ENCODE measurements around the gene RFT1.
A peak's percentile ranks its signal among the peaks of the same experiment; 100 is the strongest.

RFT1 gene

DNA sequence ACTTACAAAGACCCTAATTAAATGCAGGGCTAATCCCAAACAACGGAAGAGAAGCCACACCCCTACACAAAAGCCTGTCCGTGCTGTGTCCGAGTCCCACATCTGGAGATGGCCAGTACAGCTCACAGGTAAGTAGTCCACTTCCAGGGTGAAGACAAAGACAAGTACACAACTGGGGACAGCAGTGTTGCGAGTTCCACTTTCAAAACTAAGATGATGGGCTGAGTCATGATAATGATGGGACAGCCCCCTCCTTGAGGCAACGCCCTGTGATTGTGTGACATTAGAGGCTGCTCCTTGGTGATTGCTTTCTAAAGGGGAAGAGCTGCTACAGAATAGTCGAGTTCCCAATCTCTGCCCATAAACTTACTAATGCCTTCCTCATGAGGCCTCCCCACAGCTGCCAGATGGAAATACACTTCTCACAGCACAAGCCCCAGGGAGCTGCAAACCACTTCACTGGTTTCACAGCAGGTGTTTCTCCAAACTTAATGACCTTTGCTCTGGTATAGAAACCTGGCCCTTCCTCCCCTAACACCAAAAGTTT is 27.6 kb downstream of the RFT1 start:
- H3K4me1 Mint-ChIP-seq = peaks cover 17% of the 10 kb centered on the region
- peaks cover 96% of the 10 kb centered on the region for H3K36me3 Mint-ChIP-seq
- peak; percentile 97 for ATAC-seq
- DNase-seq (ENCODE audit: low spot score in 2 of 2) = peak in 1 of 2 donors; percentile 65
- no peaks in the 10 kb centered on the region for H3K9me3 Mint-ChIP-seq
- H3K4me3 Mint-ChIP-seq = peak overlapping the region; percentile 38
- H3K27ac Mint-ChIP-seq = peak overlapping the region; percentile 84

DNA sequence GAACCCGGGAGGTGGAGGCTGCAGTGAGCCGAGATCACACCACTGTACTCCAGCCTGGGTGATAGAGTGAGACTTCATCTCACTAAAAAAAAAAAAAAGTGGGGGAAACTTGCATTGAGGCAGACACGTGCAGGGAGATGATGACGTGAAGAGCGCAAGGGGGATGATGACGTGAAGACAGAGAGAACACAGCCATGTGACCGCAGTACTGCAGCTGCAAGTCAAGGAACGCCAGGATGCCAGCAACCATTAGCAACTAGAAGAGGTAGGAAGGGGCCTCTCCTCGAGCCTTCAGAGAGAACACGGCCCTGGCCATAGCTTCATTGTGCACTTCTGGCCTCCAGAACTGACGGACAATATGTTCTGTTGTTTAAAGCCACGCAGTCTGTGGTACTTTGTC is 28.3 kb downstream of the RFT1 start:
- peak overlapping the region; percentile 84 for H3K27ac Mint-ChIP-seq
- DNase-seq (ENCODE audit: low spot score in 2 of 2) = no peak
- H3K9me3 Mint-ChIP-seq = no peaks in the 10 kb centered on the region
- peaks cover 95% of the 10 kb centered on the region for H3K36me3 Mint-ChIP-seq
- ATAC-seq = no peak
- H3K4me1 Mint-ChIP-seq = peaks cover 17% of the 10 kb centered on the region
- H3K4me3 Mint-ChIP-seq = peak overlapping the region; percentile 38

DNA sequence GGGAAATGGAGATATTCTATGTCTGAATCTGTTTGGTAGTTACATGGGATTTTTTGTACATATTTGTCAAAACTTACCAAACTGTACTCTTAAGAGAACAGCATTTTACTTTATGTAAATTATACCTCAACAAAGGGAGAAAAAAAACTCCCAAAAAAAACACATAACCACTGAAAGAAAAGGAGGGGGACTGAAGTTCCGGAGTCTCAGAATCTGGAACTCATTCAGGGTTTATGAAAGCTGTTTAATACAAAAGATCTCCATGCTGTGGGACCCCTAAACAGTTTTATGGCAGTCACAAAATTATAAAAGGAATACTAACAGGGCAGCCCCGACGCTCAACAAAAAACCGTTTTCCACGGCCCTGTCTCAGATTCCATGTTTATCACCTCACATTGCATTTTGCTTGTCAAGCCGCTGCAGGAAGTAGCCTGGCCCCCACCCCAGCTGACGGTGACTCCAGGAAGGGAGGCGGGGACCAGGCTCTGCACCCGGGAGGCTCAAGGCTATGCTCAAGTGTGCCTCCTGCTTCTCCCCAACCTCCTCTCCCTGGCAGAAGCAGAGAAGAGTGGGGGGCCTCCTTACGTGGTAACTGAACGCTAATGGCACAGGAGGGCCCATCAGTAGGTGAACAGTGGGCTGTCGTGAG is 29.3 kb downstream of the RFT1 start:
- H3K4me3 Mint-ChIP-seq = no peak overlapping the region
- peak overlapping the region; percentile 84 for H3K27ac Mint-ChIP-seq
- no peaks in the 10 kb centered on the region for H3K9me3 Mint-ChIP-seq
- H3K36me3 Mint-ChIP-seq = peaks cover 95% of the 10 kb centered on the region
- DNase-seq (ENCODE audit: low spot score in 2 of 2) (no peak), ATAC-seq (no peak)
- H3K4me1 Mint-ChIP-seq = peaks cover 17% of the 10 kb centered on the region

DNA sequence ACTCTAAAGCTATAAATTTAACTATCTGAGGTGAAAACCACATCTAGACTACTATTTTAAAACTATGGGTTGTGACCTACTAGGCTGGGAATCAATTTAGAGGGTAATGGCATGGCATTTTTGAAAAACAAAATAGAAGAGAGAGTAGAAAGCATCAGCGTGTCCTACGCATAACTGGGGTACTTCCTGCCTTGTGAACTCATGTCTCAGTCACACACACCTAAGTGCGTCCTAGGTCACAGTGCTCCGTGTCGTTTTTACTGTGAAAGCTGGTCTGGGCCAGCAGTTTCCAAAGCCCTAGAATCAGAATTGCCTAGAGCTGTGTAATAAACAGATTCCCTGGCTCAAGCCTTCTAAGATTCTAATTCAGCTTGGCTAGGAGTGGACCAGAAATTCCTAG is 32.3 kb downstream of the RFT1 start:
- Mint-ChIP-seq H3K27ac (no peak overlapping the region), H3K4me1 (peaks cover 13% of the 10 kb centered on the region), H3K4me3 (no peak overlapping the region), H3K36me3 (peaks cover 90% of the 10 kb centered on the region), H3K9me3 (no peaks in the 10 kb centered on the region)
- ATAC-seq (no peak), DNase-seq (ENCODE audit: low spot score in 2 of 2) (no peak)

DNA sequence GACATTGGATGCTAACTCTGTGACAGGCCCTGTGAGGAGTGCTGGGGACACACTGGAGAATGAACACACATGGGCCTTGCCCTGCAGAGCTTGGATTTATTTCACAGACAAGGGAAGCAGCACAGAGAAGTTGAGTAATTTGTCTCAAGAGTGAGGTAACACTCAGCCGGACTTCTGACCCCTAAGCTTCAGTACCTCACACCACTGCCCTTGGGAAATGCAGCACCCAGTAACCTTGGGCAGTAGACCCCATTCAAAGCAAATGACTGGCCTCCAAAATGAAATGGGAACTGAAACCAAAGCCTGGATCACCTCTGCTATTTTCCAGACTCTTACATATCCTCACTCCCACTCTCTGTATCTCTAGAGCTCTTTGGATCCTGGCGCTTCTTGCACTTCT is 37.3 kb downstream of the RFT1 start:
- H3K4me1 Mint-ChIP-seq = no peaks in the 10 kb centered on the region
- ATAC-seq (no peak), DNase-seq (ENCODE audit: low spot score in 2 of 2) (no peak)
- no peak overlapping the region for H3K27ac Mint-ChIP-seq
- H3K9me3 Mint-ChIP-seq = no peaks in the 10 kb centered on the region
- peaks cover 78% of the 10 kb centered on the region for H3K36me3 Mint-ChIP-seq
- no peak overlapping the region for H3K4me3 Mint-ChIP-seq

DNA sequence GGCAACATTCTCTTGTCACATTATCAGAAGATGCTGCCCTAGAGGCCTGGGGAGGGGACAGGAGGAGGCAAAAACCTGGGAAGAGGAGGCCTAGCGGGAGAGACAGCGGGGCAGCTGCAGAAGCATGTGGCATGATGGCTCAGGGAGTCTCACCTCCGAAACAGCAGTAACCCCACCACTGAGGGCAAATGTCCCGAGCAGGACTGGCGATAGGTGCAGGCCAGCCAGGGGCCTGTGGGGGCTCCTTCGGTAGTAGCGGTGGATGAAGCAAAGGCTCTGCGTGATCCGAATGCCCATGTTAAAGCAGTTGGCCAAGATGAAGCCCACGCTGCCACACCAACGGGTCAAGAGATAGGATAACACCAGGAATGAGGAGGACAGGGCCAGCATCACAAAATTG is 38.0 kb downstream of the RFT1 start:
- Mint-ChIP-seq H3K36me3 (peaks cover 74% of the 10 kb centered on the region), H3K4me1 (no peaks in the 10 kb centered on the region), H3K9me3 (no peaks in the 10 kb centered on the region), H3K27ac (peak overlapping the region; percentile 29), H3K4me3 (no peak overlapping the region)
- DNase-seq (ENCODE audit: low spot score in 2 of 2) (no peak), ATAC-seq (no peak)

DNA sequence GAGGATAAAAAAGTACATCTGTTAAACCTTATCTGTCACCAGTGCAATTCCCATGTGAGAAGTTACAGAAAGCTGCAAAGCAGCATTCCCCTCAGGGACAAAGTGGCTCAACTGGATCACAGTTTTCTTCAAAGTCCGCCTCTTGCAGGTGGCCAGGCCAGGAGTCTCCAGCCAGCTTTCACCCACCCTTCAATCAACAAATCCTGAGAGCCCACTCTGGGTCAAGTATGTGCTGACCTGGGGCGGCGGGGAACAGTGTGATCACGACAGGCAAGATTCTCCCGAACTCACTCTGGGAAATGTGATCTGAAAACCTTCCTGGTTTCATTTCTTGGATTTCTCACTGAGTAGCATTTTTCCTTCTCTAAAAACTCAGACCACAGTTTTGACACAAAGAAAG is 39.2 kb downstream of the RFT1 start:
- no peak overlapping the region for H3K27ac Mint-ChIP-seq
- no peak for DNase-seq (ENCODE audit: low spot score in 2 of 2)
- H3K4me3 Mint-ChIP-seq = no peak overlapping the region
- peaks cover 72% of the 10 kb centered on the region for H3K36me3 Mint-ChIP-seq
- ATAC-seq = no peak
- H3K4me1 Mint-ChIP-seq = no peaks in the 10 kb centered on the region
- no peaks in the 10 kb centered on the region for H3K9me3 Mint-ChIP-seq

DNA sequence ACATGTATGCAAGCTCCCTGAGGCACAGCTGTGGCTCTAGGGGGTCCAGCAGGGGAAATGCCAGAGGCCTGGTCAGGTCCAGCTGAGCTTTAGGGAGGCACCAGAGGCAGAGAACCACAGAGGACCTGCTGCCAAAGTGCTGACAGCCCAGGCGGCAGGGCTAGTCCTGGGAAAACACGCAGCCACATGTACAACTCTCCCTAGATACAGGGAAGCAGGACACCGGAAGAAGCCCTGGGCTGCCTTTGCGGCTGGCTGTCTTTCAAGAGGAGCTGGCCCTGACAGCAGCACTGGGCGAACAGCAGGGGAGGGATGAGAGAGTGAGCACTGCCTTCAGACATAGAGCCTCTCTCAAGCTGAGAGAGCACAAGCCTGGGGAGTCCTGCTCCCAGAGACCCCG is 40.7 kb downstream of the RFT1 start:
- Mint-ChIP-seq H3K4me3 (no peak overlapping the region), H3K4me1 (no peaks in the 10 kb centered on the region), H3K27ac (no peak overlapping the region), H3K9me3 (no peaks in the 10 kb centered on the region), H3K36me3 (peaks cover 60% of the 10 kb centered on the region)
- DNase-seq (ENCODE audit: low spot score in 2 of 2) = no peak
- ATAC-seq = no peak

DNA sequence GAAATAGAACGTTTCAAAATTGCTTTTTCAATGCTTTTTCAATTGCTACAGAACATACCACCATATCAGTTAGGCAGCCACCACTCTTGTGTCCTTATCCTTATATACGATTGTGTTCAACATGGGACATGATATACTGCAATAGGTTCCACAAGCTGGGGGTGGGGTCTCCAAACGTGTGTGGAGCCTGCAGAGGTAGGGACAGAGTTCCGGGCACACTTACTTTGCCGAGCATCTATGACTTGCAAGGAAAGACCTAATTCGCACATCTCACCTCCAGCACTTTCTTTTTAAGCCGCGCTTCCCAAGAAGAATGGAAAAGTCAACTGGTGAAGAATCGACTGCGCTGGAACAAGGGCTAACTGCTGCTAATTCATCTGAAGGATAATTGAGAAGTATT is 44.8 kb downstream of the RFT1 start:
- DNase-seq (ENCODE audit: low spot score in 2 of 2) (no peak), ATAC-seq (no peak)
- Mint-ChIP-seq H3K4me3 (no peak overlapping the region), H3K9me3 (no peaks in the 10 kb centered on the region), H3K4me1 (no peaks in the 10 kb centered on the region), H3K36me3 (peaks cover 25% of the 10 kb centered on the region), H3K27ac (no peak overlapping the region)

DNA sequence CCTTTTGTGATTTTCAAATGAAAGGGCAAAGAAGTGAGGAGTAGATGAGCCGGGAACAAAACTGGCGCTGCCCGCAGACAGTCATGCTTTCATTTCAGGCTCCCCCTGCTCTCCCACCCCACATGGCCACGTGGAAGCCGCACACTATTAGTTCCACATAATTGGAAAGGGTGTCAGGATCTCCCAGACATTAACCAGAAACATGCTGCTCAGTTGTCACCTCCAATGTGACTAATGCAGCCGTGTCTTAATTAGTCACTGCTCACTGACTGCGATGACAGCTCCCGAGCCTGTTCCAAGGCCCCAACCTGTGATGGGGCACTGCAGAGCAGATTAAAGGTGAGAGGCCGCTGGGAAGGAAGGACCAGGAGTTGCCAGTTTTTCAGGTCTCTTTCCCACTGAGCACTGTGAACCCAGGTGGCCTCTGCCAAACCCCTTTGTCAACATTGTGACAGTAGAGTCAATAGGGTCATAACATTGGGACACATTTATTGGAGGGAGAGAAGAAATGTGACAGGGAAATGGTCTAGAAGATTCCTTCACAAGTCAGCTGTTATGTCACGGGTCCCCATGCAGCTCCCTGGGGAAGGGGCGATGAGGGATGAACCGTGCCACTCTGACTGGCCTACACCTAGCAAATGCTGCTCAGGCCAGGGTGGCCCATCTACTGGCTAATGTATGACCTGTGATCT is 45.8 kb downstream of the RFT1 start:
- no peak overlapping the region for H3K4me3 Mint-ChIP-seq

DNA sequence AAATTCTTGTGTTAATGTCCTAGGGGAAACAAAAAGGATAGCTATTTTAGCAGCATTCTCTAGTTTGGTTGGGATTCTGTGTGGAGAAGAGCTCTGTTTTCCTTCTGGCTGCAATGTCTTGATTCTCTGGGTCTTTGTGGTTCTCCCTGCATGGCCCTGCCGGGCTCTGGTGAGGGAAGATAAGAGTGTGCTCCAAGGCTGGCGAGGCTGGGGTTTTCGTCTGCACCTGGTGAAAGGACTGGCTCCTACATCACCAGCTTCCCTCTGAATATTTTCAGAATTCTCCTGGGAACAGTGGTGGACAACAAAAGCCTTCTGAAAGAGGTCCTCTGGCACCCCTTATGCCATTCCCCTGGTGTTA is 46.3 kb downstream of the RFT1 start:
- no peak for DNase-seq (ENCODE audit: low spot score in 2 of 2)
- H3K4me3 Mint-ChIP-seq = no peak overlapping the region
- H3K36me3 Mint-ChIP-seq = peaks cover 18% of the 10 kb centered on the region
- peak overlapping the region; percentile 64 for H3K27ac Mint-ChIP-seq
- H3K9me3 Mint-ChIP-seq = no peaks in the 10 kb centered on the region
- no peaks in the 10 kb centered on the region for H3K4me1 Mint-ChIP-seq
- ATAC-seq = no peak

More for the DNA sequence above, 45.8 kb downstream of the RFT1 start:
- ATAC-seq = peak; percentile 61
- no peak for DNase-seq (ENCODE audit: low spot score in 2 of 2)
- H3K4me1 Mint-ChIP-seq = no peaks in the 10 kb centered on the region
- H3K27ac Mint-ChIP-seq = peak overlapping the region; percentile 64
- H3K9me3 Mint-ChIP-seq = no peaks in the 10 kb centered on the region
- peaks cover 18% of the 10 kb centered on the region for H3K36me3 Mint-ChIP-seq

DNA sequence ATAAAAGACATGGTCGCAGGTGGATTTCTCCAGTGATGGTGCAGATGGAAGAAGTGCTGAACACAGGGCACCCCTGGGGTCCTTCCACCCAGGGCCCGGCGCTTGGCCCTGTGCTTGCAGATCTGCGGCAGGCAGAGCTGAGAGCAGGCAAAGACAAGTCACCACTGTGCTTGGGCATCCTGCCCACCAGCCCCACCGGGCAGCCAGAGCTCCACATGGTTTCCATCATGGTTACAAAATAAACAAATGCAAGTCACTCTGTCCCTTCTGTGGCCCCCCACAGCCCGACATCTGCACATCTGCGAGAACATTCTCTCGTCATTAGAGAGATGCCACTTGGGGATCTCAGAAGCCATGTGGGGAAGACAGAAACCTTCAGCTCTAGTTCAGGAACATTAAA is 46.7 kb downstream of the RFT1 start:
- DNase-seq (ENCODE audit: low spot score in 2 of 2) (no peak), ATAC-seq (no peak)
- no peak overlapping the region for H3K4me3 Mint-ChIP-seq
- H3K4me1 Mint-ChIP-seq = no peaks in the 10 kb centered on the region
- H3K9me3 Mint-ChIP-seq = no peaks in the 10 kb centered on the region
- peaks cover 16% of the 10 kb centered on the region for H3K36me3 Mint-ChIP-seq
- H3K27ac Mint-ChIP-seq = peak overlapping the region; percentile 64

DNA sequence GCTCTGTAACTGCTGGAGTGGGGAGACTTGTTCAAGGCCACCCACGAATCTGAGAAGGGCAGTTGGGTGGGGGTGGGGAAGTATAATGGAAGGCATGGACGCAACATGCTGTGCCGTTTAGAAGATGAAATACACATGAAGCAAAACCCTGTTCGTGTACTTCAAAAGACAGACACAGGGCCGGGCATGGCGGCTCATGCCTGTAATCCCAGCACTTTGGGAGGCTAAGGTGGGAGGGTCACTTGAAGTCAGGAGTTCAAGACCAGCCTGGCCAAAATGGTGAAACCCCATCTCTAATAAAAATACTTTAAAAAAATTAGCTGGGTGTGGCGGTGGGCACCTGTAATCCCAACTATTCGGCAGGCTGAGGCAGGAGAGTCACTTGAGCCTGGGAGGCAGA is 47.5 kb downstream of the RFT1 start:
- H3K27ac Mint-ChIP-seq = no peak overlapping the region
- H3K4me3 Mint-ChIP-seq = no peak overlapping the region
- no peaks in the 10 kb centered on the region for H3K4me1 Mint-ChIP-seq
- no peaks in the 10 kb centered on the region for H3K9me3 Mint-ChIP-seq
- DNase-seq (ENCODE audit: low spot score in 2 of 2) (no peak), ATAC-seq (no peak)
- H3K36me3 Mint-ChIP-seq = peaks cover 9% of the 10 kb centered on the region

DNA sequence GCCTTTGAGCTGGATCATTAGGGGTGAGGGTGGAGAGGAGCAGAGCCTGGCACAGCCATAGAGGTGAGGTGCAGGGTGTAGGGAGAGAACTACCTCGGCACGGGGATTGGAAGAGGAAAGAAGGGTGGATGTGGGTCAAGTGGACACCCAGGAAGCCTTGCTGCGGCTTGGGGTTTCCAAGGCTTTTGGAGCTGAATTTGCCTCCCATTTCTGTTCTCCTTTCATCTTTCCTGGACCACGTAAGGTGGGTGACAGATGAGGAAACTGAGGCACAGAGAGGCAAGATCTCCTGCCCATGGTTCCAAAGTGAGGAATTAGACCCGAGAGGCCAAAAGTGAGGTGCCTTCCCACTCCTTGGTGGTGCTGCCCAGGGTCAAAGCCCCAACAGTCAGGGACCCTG is 48.9 kb downstream of the RFT1 start:
- H3K4me3 Mint-ChIP-seq = no peak overlapping the region
- no peaks in the 10 kb centered on the region for H3K4me1 Mint-ChIP-seq
- peaks cover 6% of the 10 kb centered on the region for H3K36me3 Mint-ChIP-seq
- H3K9me3 Mint-ChIP-seq = no peaks in the 10 kb centered on the region
- ATAC-seq (no peak), DNase-seq (ENCODE audit: low spot score in 2 of 2) (no peak)
- H3K27ac Mint-ChIP-seq = peak overlapping the region; percentile 49

DNA sequence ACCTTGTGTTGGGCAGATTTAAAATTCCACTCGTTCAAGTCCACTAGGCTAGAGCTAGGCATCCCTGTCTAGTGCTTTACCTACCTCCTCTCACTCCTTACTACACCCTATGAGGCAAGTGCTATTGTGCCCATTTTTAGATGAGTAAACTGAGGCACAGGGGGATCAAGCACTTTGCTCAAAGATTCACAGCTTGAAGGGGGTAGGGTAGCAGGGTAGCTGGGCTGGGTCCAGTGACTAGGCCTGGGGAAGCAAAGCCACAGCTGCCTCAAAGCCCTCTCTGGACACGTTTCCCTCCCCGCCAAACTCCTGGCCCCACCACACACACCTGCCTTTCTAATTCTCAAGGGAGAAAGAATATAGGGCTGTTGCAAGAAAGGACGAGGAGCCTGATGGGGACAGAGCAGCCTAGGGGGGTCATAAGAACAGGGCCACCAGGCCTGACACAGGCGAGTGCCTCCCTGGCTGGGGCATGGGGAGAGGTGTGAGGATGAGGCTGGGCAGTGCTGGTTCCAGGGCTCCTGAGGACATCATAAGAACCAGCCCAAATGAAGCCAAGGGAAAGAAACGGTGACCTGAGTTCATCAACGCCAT is 49.5 kb downstream of the RFT1 start:
- no peaks in the 10 kb centered on the region for H3K9me3 Mint-ChIP-seq
- H3K27ac Mint-ChIP-seq = peak overlapping the region; percentile 49
- ATAC-seq (no peak), DNase-seq (ENCODE audit: low spot score in 2 of 2) (no peak)
- H3K36me3 Mint-ChIP-seq = peaks cover 6% of the 10 kb centered on the region
- H3K4me1 Mint-ChIP-seq = no peaks in the 10 kb centered on the region
- H3K4me3 Mint-ChIP-seq = no peak overlapping the region
